ENCODE measurements around the gene CYB5B.

The CYB5B gene

GRCh38 chr16:69424053-69424934 lies at the start of gene CYB5B:
CYB5B (plus strand) TSS chr16:69424619; CDS start chr16:69424684, 65 bp downstream.
- DNase-seq (ENCODE audit: low read depth) = peak; percentile 93

- DNase-seq (ENCODE audit: low read depth) = no peak
These were observed 47.9 kb upstream of the CYB5B start for GRCh38 chr16:69376393-69377059.

- DNase-seq (ENCODE audit: low read depth) = no peak
These were observed 46.4 kb upstream of the CYB5B start for GRCh38 chr16:69378036-69378435.

- DNase-seq (ENCODE audit: low read depth) = no peak
These were observed 45.7 kb upstream of the CYB5B start for GRCh38 chr16:69378760-69379159.

- no peak for DNase-seq (ENCODE audit: low read depth)
These were observed 43.2 kb upstream of the CYB5B start for GRCh38 chr16:69381231-69381630.

GRCh38 chr16:69382421-69382820 lies 42.0 kb upstream of the CYB5B start:
- DNase-seq (ENCODE audit: low read depth) = no peak

- DNase-seq (ENCODE audit: low read depth) = no peak
These were observed 39.4 kb upstream of the CYB5B start for GRCh38 chr16:69384974-69385373.

- DNase-seq (ENCODE audit: low read depth) = no peak
These were observed 37.8 kb upstream of the CYB5B start for GRCh38 chr16:69386596-69386995.

GRCh38 chr16:69393898-69394849 lies 30.2 kb upstream of the CYB5B start:
- DNase-seq (ENCODE audit: low read depth) = no peak

GRCh38 chr16:69395859-69396186 lies 28.6 kb upstream of the CYB5B start:
- no peak for DNase-seq (ENCODE audit: low read depth)

GRCh38 chr16:69396187-69397061 lies 28.0 kb upstream of the CYB5B start:
- DNase-seq (ENCODE audit: low read depth) = peak; percentile 61

- DNase-seq (ENCODE audit: low read depth) = no peak
These were observed 26.4 kb upstream of the CYB5B start for GRCh38 chr16:69397821-69398521.

GRCh38 chr16:69399361-69399760 lies 25.1 kb upstream of the CYB5B start:
- DNase-seq (ENCODE audit: low read depth) = no peak

- no peak for DNase-seq (ENCODE audit: low read depth)
These were observed 22.0 kb upstream of the CYB5B start for GRCh38 chr16:69402439-69402838.

GRCh38 chr16:69404275-69404805 lies 20.1 kb upstream of the CYB5B start:
- no peak for DNase-seq (ENCODE audit: low read depth)

GRCh38 chr16:69405326-69405725 lies 19.1 kb upstream of the CYB5B start:
- no peak for DNase-seq (ENCODE audit: low read depth)

GRCh38 chr16:69405757-69406156 lies 18.7 kb upstream of the CYB5B start:
- DNase-seq (ENCODE audit: low read depth) = no peak

GRCh38 chr16:69406780-69407331 lies 17.6 kb upstream of the CYB5B start:
- DNase-seq (ENCODE audit: low read depth) = no peak

GRCh38 chr16:69407702-69408323 lies 16.6 kb upstream of the CYB5B start:
- DNase-seq (ENCODE audit: low read depth) = no peak

- no peak for DNase-seq (ENCODE audit: low read depth)
These were observed 15.9 kb upstream of the CYB5B start for GRCh38 chr16:69408475-69408874.

All from activated T-cell treated with anti-CD3 and anti-CD28 coated beads for 24 hours (primary cell).